Large intestine (tissue), 3 donors: ENCODE results near the gene BRD1. TPM values are rescaled to one million over a fixed set of nuclear protein-coding genes. Genes with fewer than 3 reads are reported as not detected.

ENCODE experiments used
- DNase-seq, 2 donors: peaks; one replicate each; pipeline versions ENCODE4 v3.0.0 to v3.0.0-alpha.2; 2013
- H3K27ac ChIP-seq: one replicate; pipeline ENCODE4 v1.5.1; 2013; ENCODE audit warnings: low read length
- H3K27me3 ChIP-seq: 2 replicates; pipeline ENCODE4 v1.6.1; 2013; ENCODE audit warnings: low read length; ENCODE audit not compliant: control insufficient read depth, insufficient read depth
- H3K36me3 ChIP-seq: 2 replicates; pipeline ENCODE4 v1.6.1; 2013; ENCODE audit warnings: low read length; ENCODE audit not compliant: control insufficient read depth, insufficient read depth
- H3K4me1 ChIP-seq: one replicate; pipeline ENCODE4 v1.6.1; 2013; ENCODE audit warnings: low read length; ENCODE audit not compliant: control insufficient read depth, insufficient read depth
- H3K4me3 ChIP-seq: one replicate; pipeline ENCODE4 v1.5.1; 2013; ENCODE audit warnings: low read length
- H3K9me3 ChIP-seq: one replicate; pipeline ENCODE4 v1.6.1; 2013; ENCODE audit warnings: mild to moderate bottlenecking, low read depth, low read length, moderate library complexity; ENCODE audit not compliant: control insufficient read depth
- WGBS: methylation state at CpG from one replicate; pipeline ENCODE4 v1.1.5; 2013; ENCODE audit warnings: low lambda C conversion rate; ENCODE audit not compliant: insufficient coverage; 5-methylcytosine and 5-hydroxymethylcytosine counted together
- polyA plus RNA-seq: library from polyadenylated mRNA; unstranded; fragments of 120-200 nt; gene quantifications from one replicate; pipeline ENCODE4 v1.2.1, GENCODE V29; 2013

Gene BRD1
- polyA plus RNA-seq, 1 donor, result 36.8 TPM

DNA sequence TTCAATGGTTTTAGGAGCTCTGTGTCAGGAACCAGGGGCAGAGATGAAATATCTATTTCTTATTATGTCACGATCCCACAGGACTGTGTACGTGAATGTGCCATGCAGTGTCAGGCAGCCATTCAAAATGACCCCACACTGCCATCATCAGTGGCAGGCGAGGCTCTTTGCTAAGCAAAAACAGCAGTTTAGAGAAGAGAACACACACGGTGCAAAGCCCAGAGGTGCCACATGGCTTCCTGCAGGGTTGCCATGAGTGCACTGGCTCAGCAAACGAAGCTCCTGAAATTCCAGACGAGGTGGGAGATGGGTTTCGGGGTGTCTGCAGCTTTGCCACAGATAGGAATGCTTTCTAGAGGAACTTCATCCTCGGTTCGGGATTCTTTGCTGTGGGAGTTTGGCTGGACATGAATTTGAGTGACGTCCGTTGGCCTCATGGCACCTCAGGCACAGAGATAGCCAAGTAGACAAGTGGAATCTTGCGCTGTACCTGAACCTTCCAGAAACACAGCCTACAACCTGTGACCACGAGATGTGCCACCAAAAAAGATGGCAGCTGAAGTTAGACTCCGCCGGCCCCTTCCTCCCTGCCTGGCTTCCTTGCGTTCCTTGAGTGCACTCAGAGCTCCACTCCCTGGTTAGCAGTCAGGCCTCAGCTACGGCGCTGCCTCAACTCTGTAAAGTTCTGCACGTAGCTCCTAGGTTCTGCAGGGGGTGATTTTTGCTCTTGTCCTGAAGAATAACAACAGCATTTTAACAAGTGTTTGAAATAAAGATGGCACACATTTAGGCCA is 18.2 kb upstream of the BRD1 start:
- no peaks in the 10 kb centered on the region for H3K36me3 ChIP-seq
- no peaks in the 10 kb centered on the region for H3K9me3 ChIP-seq
- peaks cover 3% of the 10 kb centered on the region for H3K4me1 ChIP-seq
- DNase-seq, result no peak
- H3K4me3 ChIP-seq, result no peak overlapping the region
- no CpG with 5 or more reads among the region's 19 CpGs for WGBS
- no peak overlapping the region for H3K27ac ChIP-seq
- peaks cover 58% of the 10 kb centered on the region for H3K27me3 ChIP-seq

DNA sequence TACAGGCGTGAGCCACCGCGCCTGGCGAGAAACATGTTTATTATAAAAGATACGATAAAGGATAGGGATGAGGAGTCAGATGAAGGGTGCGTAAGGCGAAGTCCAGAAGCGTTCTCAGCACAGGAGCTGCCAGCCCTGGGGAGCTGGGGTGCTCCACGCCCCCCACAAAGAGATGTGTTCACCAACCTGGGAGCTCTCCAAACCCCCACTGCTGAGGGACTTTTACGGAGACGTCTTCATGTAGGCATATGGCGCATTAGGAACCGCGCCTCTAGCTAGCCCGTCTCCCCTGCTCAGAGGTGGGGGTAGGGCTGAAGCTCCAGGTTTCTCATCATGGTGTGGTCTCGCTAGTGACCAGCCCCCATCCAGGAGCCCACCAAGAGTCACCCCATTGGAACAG is 17.6 kb upstream of the BRD1 start:
- peaks cover 3% of the 10 kb centered on the region for H3K4me1 ChIP-seq
- no peak overlapping the region for H3K4me3 ChIP-seq
- H3K27ac ChIP-seq, result no peak overlapping the region
- no peaks in the 10 kb centered on the region for H3K9me3 ChIP-seq
- H3K36me3 ChIP-seq, result no peaks in the 10 kb centered on the region
- H3K27me3 ChIP-seq, result peaks cover 53% of the 10 kb centered on the region
- WGBS, result 87% methylated on average over 3 of the region's 16 CpGs
- no peak for DNase-seq

DNA sequence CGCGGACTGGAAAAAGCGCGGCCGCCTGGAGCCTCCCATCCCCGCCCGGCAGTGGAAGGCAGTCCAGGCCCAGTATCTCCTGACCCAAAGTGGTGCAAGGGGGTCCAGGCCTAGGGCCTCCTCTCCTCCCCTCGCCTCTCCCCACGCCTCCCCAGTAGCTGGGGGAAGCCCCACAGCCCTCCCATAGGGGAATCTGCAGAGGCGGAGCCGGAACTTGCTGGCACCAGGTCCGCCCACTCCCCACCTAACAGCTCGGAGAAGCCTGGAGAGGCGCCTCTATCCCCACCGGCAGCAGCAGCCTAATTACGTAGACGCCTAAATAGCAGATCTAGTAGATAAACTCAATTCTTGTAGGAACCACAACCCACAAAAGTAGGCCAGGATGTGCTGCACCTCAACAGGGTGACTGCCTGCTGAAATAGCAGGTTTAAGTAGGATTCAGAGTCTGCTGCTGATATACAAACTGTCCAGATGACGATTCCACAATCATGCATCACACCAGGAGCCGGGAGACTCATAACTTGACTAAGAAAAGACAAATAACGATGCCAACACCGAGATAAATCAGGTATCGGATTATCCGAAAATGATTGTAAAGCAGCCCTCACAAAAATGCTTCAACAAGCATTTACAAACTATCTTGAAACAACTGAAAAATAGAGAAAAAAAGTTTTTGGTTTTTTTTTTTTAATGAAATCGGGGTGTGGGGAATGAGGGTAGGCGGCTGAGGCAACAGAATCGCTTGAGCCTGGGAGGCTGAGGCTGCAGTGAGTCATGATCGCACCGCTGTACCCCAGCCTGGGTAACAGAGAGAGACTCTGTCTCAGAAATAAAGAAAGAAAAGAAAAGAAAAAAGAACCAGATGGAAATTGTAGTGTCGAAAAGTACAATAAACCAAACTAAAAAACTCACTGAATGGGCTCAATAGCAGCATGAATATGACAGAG is 11.4 kb upstream of the BRD1 start:
- Histone ChIP-seq H3K4me3 (peak overlapping the region; percentile 0), H3K27ac (no peak overlapping the region), H3K36me3 (no peaks in the 10 kb centered on the region), H3K9me3 (no peaks in the 10 kb centered on the region), H3K4me1 (no peaks in the 10 kb centered on the region), H3K27me3 (peaks cover 5% of the 10 kb centered on the region)
- WGBS, result 89% methylated on average over 5 of the region's 29 CpGs
- peak in 1 of 2 donors; percentile 41 for DNase-seq

GRCh38 chr22:49833340-49834007 is 5.8 kb upstream of the BRD1 start:
- WGBS, result no CpG with 5 or more reads among the region's 11 CpGs
- Histone ChIP-seq H3K9me3 (peaks cover 5% of the 10 kb centered on the region), H3K4me1 (peaks cover 6% of the 10 kb centered on the region), H3K36me3 (no peaks in the 10 kb centered on the region), H3K27ac (no peak overlapping the region), H3K4me3 (no peak overlapping the region), H3K27me3 (no peaks in the 10 kb centered on the region)
- peak in 1 of 2 donors; percentile 70 for DNase-seq

GRCh38 chr22:49829044-49829853 is 1.6 kb upstream of the BRD1 start:
- no peaks in the 10 kb centered on the region for H3K27me3 ChIP-seq
- peaks cover 12% of the 10 kb centered on the region for H3K36me3 ChIP-seq
- H3K4me1 ChIP-seq, result peaks cover 26% of the 10 kb centered on the region
- H3K9me3 ChIP-seq, result peaks cover 8% of the 10 kb centered on the region
- DNase-seq, result no peak
- no peak overlapping the region for H3K27ac ChIP-seq
- no peak overlapping the region for H3K4me3 ChIP-seq
- WGBS, result 100% methylated on average over 1 of the region's 17 CpGs

DNA sequence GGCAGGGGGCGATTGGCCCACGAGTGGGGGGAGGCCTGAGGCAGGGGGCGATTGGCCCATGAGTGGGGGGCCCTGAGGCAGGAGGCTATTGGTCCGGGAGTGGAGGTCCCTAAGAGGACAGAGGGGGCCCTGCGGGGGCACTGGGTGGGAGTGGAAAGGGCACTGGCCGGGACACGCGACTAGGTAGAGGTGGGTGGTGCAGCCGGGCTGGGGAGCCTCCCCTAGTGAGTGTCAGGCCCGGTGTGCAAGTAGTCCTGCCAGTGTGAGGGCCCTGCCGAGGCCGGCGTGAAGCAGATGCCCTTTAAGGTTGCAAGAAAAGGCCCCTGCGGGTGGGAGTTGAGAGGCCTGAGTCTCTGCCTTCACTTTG is 909 bp upstream of the BRD1 start:
- Histone ChIP-seq H3K9me3 (peaks cover 11% of the 10 kb centered on the region), H3K4me1 (peaks cover 24% of the 10 kb centered on the region), H3K27ac (no peak overlapping the region), H3K4me3 (no peak overlapping the region), H3K27me3 (no peaks in the 10 kb centered on the region), H3K36me3 (peaks cover 15% of the 10 kb centered on the region)
- no CpG with 5 or more reads among the region's 14 CpGs for WGBS
- no peak for DNase-seq

GRCh38 chr22:49827271-49827852 is 311 bp downstream of the BRD1 start:
- DNase-seq, result no peak
- H3K36me3 ChIP-seq, result peaks cover 26% of the 10 kb centered on the region
- peaks cover 21% of the 10 kb centered on the region for H3K4me1 ChIP-seq
- H3K27me3 ChIP-seq, result no peaks in the 10 kb centered on the region
- peak overlapping the region; percentile 63 for H3K4me3 ChIP-seq
- WGBS, result no CpG with 5 or more reads among the region's 110 CpGs
- no peak overlapping the region for H3K27ac ChIP-seq
- H3K9me3 ChIP-seq, result peaks cover 16% of the 10 kb centered on the region

DNA sequence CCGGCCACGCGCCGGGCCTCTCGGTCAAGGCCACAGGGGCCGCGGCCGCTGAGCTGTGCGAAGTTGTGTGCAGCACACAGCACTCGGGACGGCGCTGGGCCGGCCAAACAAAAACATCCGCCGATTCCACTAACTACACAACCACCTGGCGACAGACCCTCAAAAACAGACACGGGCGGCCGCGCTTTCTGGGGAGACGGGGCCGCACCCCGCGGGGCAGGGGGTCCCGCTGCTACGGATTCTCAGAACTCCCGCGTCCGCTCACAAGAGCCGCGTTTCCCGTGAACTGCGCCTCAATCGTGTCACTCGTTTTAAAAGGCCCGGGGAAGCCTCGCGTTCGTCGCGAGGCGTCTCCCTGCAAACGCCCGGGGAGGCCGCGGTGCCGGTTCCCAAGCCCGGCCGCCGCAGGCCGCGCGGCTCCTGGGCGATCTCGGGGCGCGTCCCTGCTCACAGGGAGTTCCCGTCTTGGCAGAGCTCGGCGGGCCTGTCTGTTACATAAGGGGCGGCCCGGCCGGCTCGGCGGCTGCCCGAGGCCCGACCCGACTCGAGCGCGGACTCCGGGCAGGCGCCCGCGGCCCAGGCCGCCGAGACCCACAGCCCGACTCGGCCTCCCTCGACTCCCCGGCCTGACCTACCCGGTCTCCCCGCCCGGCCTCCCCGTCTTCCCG is 936 bp downstream of the BRD1 start:
- Histone ChIP-seq H3K27ac (peak overlapping the region; percentile 53), H3K4me3 (peak overlapping the region; percentile 63), H3K4me1 (peaks cover 21% of the 10 kb centered on the region), H3K36me3 (peaks cover 30% of the 10 kb centered on the region), H3K27me3 (no peaks in the 10 kb centered on the region), H3K9me3 (peaks cover 16% of the 10 kb centered on the region)
- DNase-seq, result peak in 1 of 2 donors; percentile 65
- WGBS, result no CpG with 5 or more reads among the region's 86 CpGs

DNA sequence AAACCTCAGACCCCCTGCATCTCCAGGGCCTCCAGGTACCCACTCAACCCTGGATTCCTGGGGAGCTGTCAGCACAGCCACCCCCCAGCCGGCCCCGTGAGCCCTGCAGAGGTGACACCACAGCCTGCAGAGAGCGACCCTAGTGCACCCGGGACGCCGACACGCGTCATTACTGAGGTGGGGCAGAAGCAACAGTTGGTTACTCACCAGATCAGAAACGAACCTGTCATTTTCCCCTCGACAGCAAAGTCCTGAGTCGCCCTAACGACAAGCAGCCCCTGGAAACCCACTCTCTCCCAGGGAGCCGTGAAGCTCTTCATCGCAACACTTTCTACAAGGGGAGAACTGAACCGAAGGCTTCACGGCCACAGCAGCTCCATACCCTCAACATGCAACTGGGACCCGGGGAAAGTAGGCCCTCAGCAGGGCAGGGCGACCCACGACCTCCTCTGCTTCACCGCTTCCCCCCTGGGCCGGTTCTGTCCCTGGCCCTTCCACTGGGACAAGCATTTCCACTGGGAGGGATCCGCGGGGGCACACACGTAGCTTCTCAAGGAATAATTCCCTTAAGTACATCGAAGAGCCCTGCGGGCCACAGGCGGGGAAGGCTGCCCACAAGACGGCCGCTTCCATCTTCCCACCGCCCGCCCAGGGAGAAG is 1.6 kb downstream of the BRD1 start:
- peaks cover 21% of the 10 kb centered on the region for H3K4me1 ChIP-seq
- no CpG with 5 or more reads among the region's 31 CpGs for WGBS
- H3K27ac ChIP-seq, result peak overlapping the region; percentile 21
- peaks cover 16% of the 10 kb centered on the region for H3K9me3 ChIP-seq
- peaks cover 36% of the 10 kb centered on the region for H3K36me3 ChIP-seq
- no peaks in the 10 kb centered on the region for H3K27me3 ChIP-seq
- DNase-seq, result peak; percentile 65 to 76
- H3K4me3 ChIP-seq, result peak overlapping the region; percentile 63
